Measurements from ENCODE around the gene ZBTB25.

DNA sequence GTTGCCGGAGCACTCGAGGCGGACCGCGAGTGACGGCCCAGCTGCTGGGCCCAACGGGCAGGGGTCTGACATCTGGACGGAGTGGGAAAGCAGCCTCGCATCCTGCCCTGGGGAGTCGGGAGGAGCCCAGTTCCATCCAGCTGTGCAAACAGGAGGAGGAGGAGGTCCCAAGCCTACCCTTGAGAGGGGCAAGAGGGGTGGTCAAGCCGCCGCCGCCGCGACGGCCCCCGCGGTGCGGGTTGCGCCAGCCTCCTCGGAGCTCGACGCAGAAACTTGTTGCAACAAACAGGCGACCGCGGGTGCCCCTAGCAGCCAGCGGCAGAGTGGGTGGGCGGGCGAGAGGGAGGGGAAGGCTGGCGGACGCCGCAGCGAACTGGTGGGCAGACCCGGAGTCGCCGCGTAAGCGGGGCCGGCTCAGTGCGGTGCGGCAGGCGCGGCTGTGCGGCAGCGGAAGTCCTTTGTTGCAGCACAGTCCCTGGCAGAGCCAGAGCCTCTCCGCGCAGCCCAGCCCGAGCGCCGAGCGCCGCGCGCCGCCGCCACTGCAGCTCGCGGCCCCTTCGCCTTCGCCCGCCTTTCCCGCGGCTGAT is 765 bp upstream of the ZBTB25 start, which contains the start of gene ZBTB1:
- TF ChIP-seq, protein P1, sequence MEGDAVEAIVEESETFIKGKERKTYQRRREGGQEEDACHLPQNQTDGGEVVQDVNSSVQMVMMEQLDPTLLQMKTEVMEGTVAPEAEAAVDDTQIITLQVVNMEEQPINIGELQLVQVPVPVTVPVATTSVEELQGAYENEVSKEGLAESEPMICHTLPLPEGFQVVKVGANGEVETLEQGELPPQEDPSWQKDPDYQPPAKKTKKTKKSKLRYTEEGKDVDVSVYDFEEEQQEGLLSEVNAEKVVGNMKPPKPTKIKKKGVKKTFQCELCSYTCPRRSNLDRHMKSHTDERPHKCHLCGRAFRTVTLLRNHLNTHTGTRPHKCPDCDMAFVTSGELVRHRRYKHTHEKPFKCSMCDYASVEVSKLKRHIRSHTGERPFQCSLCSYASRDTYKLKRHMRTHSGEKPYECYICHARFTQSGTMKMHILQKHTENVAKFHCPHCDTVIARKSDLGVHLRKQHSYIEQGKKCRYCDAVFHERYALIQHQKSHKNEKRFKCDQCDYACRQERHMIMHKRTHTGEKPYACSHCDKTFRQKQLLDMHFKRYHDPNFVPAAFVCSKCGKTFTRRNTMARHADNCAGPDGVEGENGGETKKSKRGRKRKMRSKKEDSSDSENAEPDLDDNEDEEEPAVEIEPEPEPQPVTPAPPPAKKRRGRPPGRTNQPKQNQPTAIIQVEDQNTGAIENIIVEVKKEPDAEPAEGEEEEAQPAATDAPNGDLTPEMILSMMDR (IDR thresholded peaks at IDR 0.05; ENCODE audit: insufficient read depth, low read depth, low read length) = no peak
- TF ChIP-seq EZH2 (IDR thresholded peaks at IDR 0.05; ENCODE audit: insufficient read depth, low read length) = no peak

Measured in astrocyte (in vitro differentiated cells and primary cell).